GM12872 (cell line): Measurements from ENCODE around the gene HOXB4.

Experiments
- CTCF ChIP-seq: IDR thresholded peaks from 3 replicates; pipeline ENCODE4 v1.5.1; 2011; ENCODE audit warnings: low read depth, mild to moderate bottlenecking, low read length, moderate library complexity; ENCODE audit not compliant: insufficient read depth

HOXB4 gene

DNA sequence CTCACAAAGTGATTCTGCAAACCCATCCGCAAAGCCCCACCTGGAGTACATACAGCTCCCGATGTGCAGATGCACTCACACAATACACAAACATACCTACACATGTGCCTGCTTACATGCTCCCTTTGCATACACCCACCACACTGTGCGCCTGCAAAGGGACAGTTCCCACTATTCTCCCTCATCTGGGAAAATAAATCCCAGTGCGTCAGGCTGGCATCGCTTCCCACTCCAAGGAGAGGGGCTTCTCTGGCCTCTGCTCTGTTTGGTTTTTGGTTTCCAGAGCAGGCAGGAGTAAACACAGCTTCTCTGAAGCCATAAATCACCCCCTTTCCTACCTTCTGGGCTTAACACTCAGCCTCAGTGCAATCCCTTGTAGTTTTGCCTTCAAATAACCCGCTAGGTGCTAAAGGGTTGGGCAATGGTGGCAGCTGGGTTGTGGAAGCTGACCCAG lies 14.7 kb downstream of the HOXB4 start:
- no peak for TF ChIP-seq CTCF

- TF ChIP-seq CTCF, result no peak
These were observed 15.2 kb downstream of the HOXB4 start for GRCh38 chr17:48562934-48563333.

DNA sequence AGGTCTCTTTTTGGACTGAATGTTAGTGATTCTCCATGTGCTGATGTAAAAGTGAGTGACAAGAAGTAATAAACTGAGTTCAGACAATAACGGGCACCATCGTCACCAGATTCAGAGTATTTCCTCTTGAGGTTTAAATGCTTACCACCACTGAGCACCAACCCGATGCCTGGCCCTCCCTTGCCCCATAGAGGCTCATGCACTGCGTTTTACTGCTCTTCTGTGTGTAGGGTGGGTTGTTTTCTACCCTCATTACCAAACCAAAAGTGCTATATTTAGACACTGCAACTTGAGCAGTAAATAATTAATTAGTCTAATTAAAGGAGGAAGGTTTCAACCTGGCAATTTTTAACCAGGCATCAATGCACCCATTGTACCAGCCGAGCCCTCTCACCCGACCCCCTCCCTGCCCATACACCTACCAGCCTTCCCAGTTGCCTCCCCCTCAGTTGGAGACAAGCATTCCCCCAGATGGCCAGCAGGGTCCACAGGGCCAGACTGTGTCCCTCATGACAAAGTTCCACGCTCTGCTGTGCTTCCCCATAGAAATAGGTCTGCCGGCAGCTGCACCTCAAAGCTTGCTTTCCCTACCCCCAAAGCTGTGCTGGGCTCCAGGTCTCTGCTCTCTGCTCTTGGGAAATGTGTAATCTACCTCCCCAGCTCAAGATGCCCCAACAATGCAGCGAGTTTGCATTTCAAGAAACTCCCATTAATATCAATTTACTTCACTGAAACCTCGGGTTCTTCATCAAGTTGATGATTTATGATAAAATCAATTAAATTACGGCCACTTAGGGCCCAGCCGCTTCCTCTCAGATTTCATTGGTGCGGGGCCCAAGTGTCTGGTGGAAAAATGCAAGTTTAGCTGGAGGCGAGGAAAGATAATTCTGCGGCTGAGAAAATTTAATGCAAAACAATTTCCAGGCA lies 16.0 kb downstream of the HOXB4 start:
- TF ChIP-seq CTCF, result peak; percentile 61

GRCh38 chr17:48559840-48560817 lies 18.0 kb downstream of the HOXB4 start:
- no peak for TF ChIP-seq CTCF

- no peak for TF ChIP-seq CTCF
These were observed 18.9 kb downstream of the HOXB4 start for GRCh38 chr17:48559122-48559839.

DNA sequence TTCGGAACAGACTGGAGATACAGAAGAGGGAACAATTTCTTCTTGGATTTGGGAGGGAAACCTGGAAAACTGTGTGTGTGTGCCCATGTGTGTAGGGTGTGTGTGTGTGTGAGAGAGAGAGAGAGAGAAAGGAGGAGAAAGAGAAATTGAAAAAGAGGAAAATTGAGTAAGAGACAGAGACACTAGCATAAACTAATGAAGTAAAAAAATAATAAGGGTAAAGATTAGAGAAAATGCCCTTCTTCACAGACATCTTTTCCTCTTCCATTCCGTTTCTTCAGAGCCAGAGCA lies 19.4 kb downstream of the HOXB4 start:
- no peak for TF ChIP-seq CTCF
